HFF-Myc (cell line): ENCODE data around the gene NYNRIN.
"Not testable (repeated sequence)": the region's sequence is repeated elsewhere in the genome, so short reads cannot be mapped to it uniquely, and the experiment has no call there.

Source experiments
- DNase-seq: peaks from one replicate; pipeline ENCODE4 v3.0.0-alpha.2; 2011; ENCODE audit warnings: low read depth; ENCODE audit errors: extremely low read depth
- H3K4me3 ChIP-seq: replicated peaks from 2 replicates; pipeline ENCODE4 v1.5.1; 2011; ENCODE audit warnings: low read depth, mild to moderate bottlenecking, control low read depth, low read length
- CTCF ChIP-seq: IDR thresholded peaks from 2 replicates; pipeline ENCODE4 v1.5.1; 2012; ENCODE audit warnings: mild to moderate bottlenecking, low read depth, low read length, control low read depth; ENCODE audit errors: missing control alignments

Gene NYNRIN

GRCh38 chr14:24370748-24371147, 28.1 kb upstream of the NYNRIN start:
- TF ChIP-seq CTCF = no peak
- H3K4me3 ChIP-seq = peak overlapping the region; percentile 94

GRCh38 chr14:24371605-24372004, 27.2 kb upstream of the NYNRIN start:
- DNase-seq, H3K4me3 ChIP-seq: not testable (repeated sequence)

More at GRCh38 chr14:24370748-24371147, 28.1 kb upstream of the NYNRIN start:
- DNase-seq = no peak

GRCh38 chr14:24372701-24373416, 25.9 kb upstream of the NYNRIN start:
- no peak for TF ChIP-seq CTCF
- no peak overlapping the region for H3K4me3 ChIP-seq
- DNase-seq = no peak

GRCh38 chr14:24376448-24377070, 22.2 kb upstream of the NYNRIN start:
- TF ChIP-seq CTCF = no peak
- no peak overlapping the region for H3K4me3 ChIP-seq
- no peak for DNase-seq

- no peak for DNase-seq
- TF ChIP-seq CTCF = no peak
Measured at GRCh38 chr14:24377126-24377525, 21.7 kb upstream of the NYNRIN start.

GRCh38 chr14:24377657-24378056, 21.1 kb upstream of the NYNRIN start:
- DNase-seq = no peak
- no peak for TF ChIP-seq CTCF
- H3K4me3 ChIP-seq = no peak overlapping the region

More at GRCh38 chr14:24377126-24377525, 21.7 kb upstream of the NYNRIN start:
- H3K4me3 ChIP-seq = no peak overlapping the region

GRCh38 chr14:24378327-24378726, 20.5 kb upstream of the NYNRIN start:
- H3K4me3 ChIP-seq = no peak overlapping the region
- no peak for TF ChIP-seq CTCF
- DNase-seq = no peak
